IgD-negative memory B cell (primary cell): Measurements from ENCODE around the gene TMC6. TPM values are rescaled to one million over a fixed set of nuclear protein-coding genes. Genes with fewer than 3 reads are reported as not detected.
"Not testable (repeated sequence)": the region's sequence is repeated elsewhere in the genome, so short reads cannot be mapped to it uniquely, and the experiment has no call there.

ENCODE experiments used
- H3K27ac Mint-ChIP-seq, 3 donors: one replicate each; pipeline ENCODE4 v1.8.0; 2020 to 2022; ENCODE audit warnings: mild to moderate bottlenecking in 3 of 3, mixed read lengths in 3 of 3, moderate library complexity in 1 of 3
- H3K27me3 Mint-ChIP-seq: one replicate; pipeline ENCODE4 v1.8.0; 2021; ENCODE audit warnings: mixed read lengths
- H3K36me3 Mint-ChIP-seq: one replicate; pipeline ENCODE4 v1.8.0; 2020; ENCODE audit warnings: mild to moderate bottlenecking, mixed read lengths
- H3K4me1 Mint-ChIP-seq, 3 donors: one replicate each; pipeline ENCODE4 v1.8.0; 2020 to 2022; ENCODE audit warnings: mixed read lengths in 3 of 3, mild to moderate bottlenecking in 1 of 3
- H3K4me3 Mint-ChIP-seq, 4 donors: one replicate each; pipeline ENCODE4 v1.8.0; 2020 to 2022; ENCODE audit warnings: mild to moderate bottlenecking in 4 of 4, mixed read lengths in 4 of 4, moderate library complexity in 3 of 4
- H3K9me3 Mint-ChIP-seq, 3 donors: one replicate each; pipeline ENCODE4 v1.8.0; 2020 to 2021; ENCODE audit warnings: mixed read lengths in 3 of 3, mild to moderate bottlenecking in 1 of 3
- polyA plus RNA-seq: library from polyadenylated mRNA; unstranded; fragments of 300-500 nt; fragmentation: Illumina TruSeq; gene quantifications from one replicate; pipeline ENCODE4 v1.2.3, GENCODE V29; 2021

TMC6 gene
- polyA plus RNA-seq, 1 donor from 2014 or later, result 212 TPM

GRCh38 chr17:78081551-78081950 lies 47.0 kb downstream of the TMC6 start:
- Mint-ChIP-seq H3K27ac (no peak overlapping the region), H3K27me3 (no peaks in the 10 kb centered on the region), H3K36me3 (peaks cover 6% of the 10 kb centered on the region), H3K4me1 (peaks cover 0 to 6% (median 0%) of the 10 kb centered on the region in 3 donors), H3K9me3 (no peaks in the 10 kb centered on the region), H3K4me3 (no peak overlapping the region)

GRCh38 chr17:78079253-78079652 lies 49.3 kb downstream of the TMC6 start:
- Mint-ChIP-seq H3K27ac (no peak overlapping the region), H3K36me3 (peaks cover 15% of the 10 kb centered on the region), H3K27me3 (no peaks in the 10 kb centered on the region), H3K9me3 (no peaks in the 10 kb centered on the region), H3K4me3 (no peak overlapping the region), H3K4me1 (peaks cover 0 to 6% (median 0%) of the 10 kb centered on the region in 3 donors)

GRCh38 chr17:78075545-78075944 lies 53.0 kb downstream of the TMC6 start:
- H3K4me1 Mint-ChIP-seq, result no peaks in the 10 kb centered on the region

GRCh38 chr17:78075011-78075410 lies 53.5 kb downstream of the TMC6 start:
- no peaks in the 10 kb centered on the region for H3K4me1 Mint-ChIP-seq
- no peak overlapping the region for H3K4me3 Mint-ChIP-seq
- no peaks in the 10 kb centered on the region for H3K27me3 Mint-ChIP-seq
- no peak overlapping the region for H3K27ac Mint-ChIP-seq
- no peaks in the 10 kb centered on the region for H3K9me3 Mint-ChIP-seq
- H3K36me3 Mint-ChIP-seq, result peaks cover 20% of the 10 kb centered on the region

More at GRCh38 chr17:78075545-78075944, 53.0 kb downstream of the TMC6 start:
- peaks cover 19% of the 10 kb centered on the region for H3K36me3 Mint-ChIP-seq
- H3K4me3 Mint-ChIP-seq, result no peak overlapping the region
- H3K27ac Mint-ChIP-seq, result no peak overlapping the region
- H3K27me3 Mint-ChIP-seq, result no peaks in the 10 kb centered on the region
- no peaks in the 10 kb centered on the region for H3K9me3 Mint-ChIP-seq

- Mint-ChIP-seq H3K27me3 (no peaks in the 10 kb centered on the region), H3K4me3 (no peak overlapping the region), H3K36me3 (peaks cover 17% of the 10 kb centered on the region), H3K9me3 (no peaks in the 10 kb centered on the region), H3K4me1 (no peaks in the 10 kb centered on the region), H3K27ac (no peak overlapping the region)
These were observed 55.6 kb downstream of the TMC6 start for GRCh38 chr17:78072961-78073360.

- no peak overlapping the region for H3K27ac Mint-ChIP-seq
- H3K27me3 Mint-ChIP-seq, result no peaks in the 10 kb centered on the region
- no peak overlapping the region for H3K4me3 Mint-ChIP-seq
- peaks cover 8% of the 10 kb centered on the region for H3K36me3 Mint-ChIP-seq
- no peaks in the 10 kb centered on the region for H3K9me3 Mint-ChIP-seq
- H3K4me1 Mint-ChIP-seq, result no peaks in the 10 kb centered on the region
These were observed 58.9 kb downstream of the TMC6 start for GRCh38 chr17:78069695-78070094.

- H3K27me3 Mint-ChIP-seq, H3K36me3 Mint-ChIP-seq, H3K4me3 Mint-ChIP-seq, H3K27ac Mint-ChIP-seq, H3K9me3 Mint-ChIP-seq, H3K4me1 Mint-ChIP-seq: not testable (repeated sequence)
These were observed 61.6 kb downstream of the TMC6 start for GRCh38 chr17:78066976-78067375.

- Mint-ChIP-seq H3K27ac (no peak overlapping the region), H3K4me1 (no peaks in the 10 kb centered on the region), H3K9me3 (no peaks in the 10 kb centered on the region), H3K36me3 (no peaks in the 10 kb centered on the region), H3K27me3 (no peaks in the 10 kb centered on the region), H3K4me3 (no peak overlapping the region)
These were observed 63.8 kb downstream of the TMC6 start for GRCh38 chr17:78064708-78065107.

GRCh38 chr17:78063489-78063888 lies 65.1 kb downstream of the TMC6 start:
- Mint-ChIP-seq H3K9me3 (no peaks in the 10 kb centered on the region), H3K27ac (no peak overlapping the region), H3K4me3 (no peak overlapping the region), H3K27me3 (no peaks in the 10 kb centered on the region), H3K4me1 (no peaks in the 10 kb centered on the region), H3K36me3 (no peaks in the 10 kb centered on the region)

GRCh38 chr17:78062596-78062995 lies 66.0 kb downstream of the TMC6 start:
- Mint-ChIP-seq H3K4me1 (no peaks in the 10 kb centered on the region), H3K27ac (no peak overlapping the region), H3K4me3 (no peak overlapping the region), H3K27me3 (no peaks in the 10 kb centered on the region), H3K9me3 (no peaks in the 10 kb centered on the region), H3K36me3 (no peaks in the 10 kb centered on the region)

Other genes starting within 250 kb of the TMC6 start
- 3.0 TPM for gene TNRC6C, start 170.1 kb downstream of the TMC6 start, polyA plus RNA-seq
- gene TMC8, start 2.0 kb upstream of the TMC6 start, polyA plus RNA-seq, result 97.5 TPM
- not detected for gene C17orf99, start 17.6 kb upstream of the TMC6 start, polyA plus RNA-seq
- gene SYNGR2, start 39.8 kb upstream of the TMC6 start, polyA plus RNA-seq, result 633 TPM
- gene TK1, start 58.3 kb upstream of the TMC6 start, polyA plus RNA-seq, result 7.0 TPM
- 21.3 TPM for gene AFMID, start 58.6 kb upstream of the TMC6 start, polyA plus RNA-seq
- gene BIRC5, start 85.5 kb upstream of the TMC6 start, polyA plus RNA-seq, result 0.25 TPM
- gene TMEM235, start 102.9 kb upstream of the TMC6 start, polyA plus RNA-seq, result not detected
- 17.3 TPM for gene SOCS3, start 231.3 kb upstream of the TMC6 start, polyA plus RNA-seq
- 49.7 TPM for gene PGS1, start 249.9 kb upstream of the TMC6 start, polyA plus RNA-seq